HepG2 (cell line): ENCODE results near the gene NEK6. TPM values are rescaled to one million over a fixed set of nuclear protein-coding genes. Genes with fewer than 3 reads are reported as not detected.

Source experiments
- CBX5 ChIP-seq: sonication (generic); formaldehyde crosslinking; IDR thresholded peaks from 2 replicates; pipeline ENCODE4 v1.4.0; 2020; ENCODE audit warnings: missing genetic modification reagents, borderline replicate concordance
- ELF1 ChIP-seq: sonication (generic); formaldehyde crosslinking; IDR thresholded peaks from 2 replicates; pipeline ENCODE4 v1.4.0; 2020; ENCODE audit warnings: missing genetic modification reagents
- FLYWCH1 ChIP-seq: sonication (generic); formaldehyde crosslinking; IDR thresholded peaks from 2 replicates; pipeline ENCODE4 v1.8.1; 2023; ENCODE audit warnings: mild to moderate bottlenecking, missing genetic modification reagents
- FOSL2 ChIP-seq: sonication (generic); formaldehyde crosslinking; IDR thresholded peaks from 2 replicates; pipeline ENCODE4 v1.4.0; 2020; ENCODE audit warnings: missing genetic modification reagents
- KDM3A ChIP-seq: IDR thresholded peaks from 2 replicates; pipeline ENCODE4 v1.6.1; 2018; ENCODE audit warnings: low read depth, missing compliant biosample characterization
- MBD4 ChIP-seq: IDR thresholded peaks from 2 replicates; pipeline ENCODE4 v1.6.1; 2012; ENCODE audit warnings: low read length, inconsistent platforms, borderline replicate concordance
- MEF2D ChIP-seq: sonication (generic); formaldehyde crosslinking; IDR thresholded peaks from 2 replicates; pipeline ENCODE4 v1.5.1; 2020; ENCODE audit warnings: mild to moderate bottlenecking, missing genetic modification reagents
- NCOR1 ChIP-seq: fragments of 200-600 bp; sonication (generic); IDR thresholded peaks from 2 replicates; pipeline ENCODE4 v1.7.0; 2017; ENCODE audit warnings: antibody characterized with exemption, low read length, borderline replicate concordance
- NFKBIZ ChIP-seq: IDR thresholded peaks from 2 replicates; pipeline ENCODE4 v1.6.1; 2018; ENCODE audit warnings: missing genetic modification reagents, missing compliant biosample characterization
- NR2F2 ChIP-seq: IDR thresholded peaks from 2 replicates; pipeline ENCODE4 v1.6.1; 2012; ENCODE audit warnings: low read depth, inconsistent platforms, borderline replicate concordance
- SP1 ChIP-seq, 2 experiments: fragments of 450-650 bp in 1 of 2; sonication (generic) in 1 of 2; formaldehyde crosslinking in 1 of 2; IDR thresholded peaks; 2 replicates each; pipeline versions ENCODE4 v1.4.0 to v1.6.1; 2016 to 2020; ENCODE audit warnings: missing genetic modification reagents in 1 of 2
- STAG1 ChIP-seq: sonication (generic); formaldehyde crosslinking; IDR thresholded peaks from 2 replicates; pipeline ENCODE4 v1.4.0; 2020; ENCODE audit warnings: missing genetic modification reagents
- WIZ ChIP-seq: sonication (generic); formaldehyde crosslinking; IDR thresholded peaks from 2 replicates; pipeline ENCODE4 v1.5.1; 2020; ENCODE audit warnings: mild to moderate bottlenecking, missing genetic modification reagents
- ZHX1 ChIP-seq: sonication (generic); formaldehyde crosslinking; IDR thresholded peaks from 2 replicates; pipeline ENCODE4 v1.8.1; 2022; ENCODE audit warnings: low read depth, mild to moderate bottlenecking, missing genetic modification reagents
- ZNF281 ChIP-seq: sonication (generic); formaldehyde crosslinking; IDR thresholded peaks from 2 replicates; pipeline ENCODE4 v1.4.0; 2020; ENCODE audit warnings: missing genetic modification reagents, borderline replicate concordance
- ZNF468 ChIP-seq: sonication (generic); formaldehyde crosslinking; IDR thresholded peaks from 2 replicates; pipeline ENCODE4 v1.8.0; 2022; ENCODE audit warnings: mild to moderate bottlenecking, moderate library complexity, missing genetic modification reagents
- ZNF547 ChIP-seq: sonication (generic); formaldehyde crosslinking; IDR thresholded peaks from 2 replicates; pipeline ENCODE4 v1.5.1; 2020; ENCODE audit warnings: mild to moderate bottlenecking, missing genetic modification reagents
- ZNF580 ChIP-seq: IDR thresholded peaks from 2 replicates; pipeline ENCODE4 v1.6.1; 2016; ENCODE audit warnings: low read depth, borderline replicate concordance
- ZNF598 ChIP-seq: sonication (generic); formaldehyde crosslinking; IDR thresholded peaks from 2 replicates; pipeline ENCODE4 v1.5.1; 2020; ENCODE audit warnings: mild to moderate bottlenecking, missing genetic modification reagents, borderline replicate concordance
- ZNF672 ChIP-seq: sonication (generic); formaldehyde crosslinking; IDR thresholded peaks from 2 replicates; pipeline ENCODE4 v1.8.1; 2022; ENCODE audit warnings: missing genetic modification reagents
- ZNF7 ChIP-seq: IDR thresholded peaks from 2 replicates; pipeline ENCODE4 v1.6.1; 2016; ENCODE audit warnings: missing biosample characterization, missing genetic modification reagents
- polyA plus RNA-seq, 8 experiments: library from polyadenylated mRNA; depleted of rRNA in 3 of 8; stranded (reverse) in 7 of 8; unstranded in 1 of 8; fragments of >200 nt; fragmentation: Illumina TruSeq in 4 of 8; extraction: Trizol in 4 of 8; gene quantifications; 2 replicates each; pipeline versions ENCODE4 v1.2.1 to v1.2.3, GENCODE V29; 2011 to 2016; ENCODE audit warnings: low read depth in 4 of 8, missing spikeins in 1 of 8, mixed read lengths in 1 of 8; ENCODE audit not compliant: insufficient read depth in 1 of 8
- total RNA-seq, 5 experiments: library from RNA; depleted of rRNA; stranded (reverse); fragments of >200 nt; fragmentation: Illumina TruSeq; extraction: Trizol; gene quantifications; 2 replicates each; pipeline ENCODE4 v1.2.3, GENCODE V29; 2016; ENCODE audit warnings: low read depth in 1 of 5
- TF ChIP-seq, protein P1 (sequence below): sonication (generic); formaldehyde crosslinking; IDR thresholded peaks from 2 replicates; pipeline ENCODE4 v1.5.1; 2020; ENCODE audit warnings: mild to moderate bottlenecking, moderate library complexity, missing genetic modification reagents

The NEK6 gene
- total and polyA plus RNA-seq, 2 of the 13 experiments (the other 11 are each of a cell fraction or from before 2014, with no cell fraction given), result 30.4 to 119 TPM

DNA sequence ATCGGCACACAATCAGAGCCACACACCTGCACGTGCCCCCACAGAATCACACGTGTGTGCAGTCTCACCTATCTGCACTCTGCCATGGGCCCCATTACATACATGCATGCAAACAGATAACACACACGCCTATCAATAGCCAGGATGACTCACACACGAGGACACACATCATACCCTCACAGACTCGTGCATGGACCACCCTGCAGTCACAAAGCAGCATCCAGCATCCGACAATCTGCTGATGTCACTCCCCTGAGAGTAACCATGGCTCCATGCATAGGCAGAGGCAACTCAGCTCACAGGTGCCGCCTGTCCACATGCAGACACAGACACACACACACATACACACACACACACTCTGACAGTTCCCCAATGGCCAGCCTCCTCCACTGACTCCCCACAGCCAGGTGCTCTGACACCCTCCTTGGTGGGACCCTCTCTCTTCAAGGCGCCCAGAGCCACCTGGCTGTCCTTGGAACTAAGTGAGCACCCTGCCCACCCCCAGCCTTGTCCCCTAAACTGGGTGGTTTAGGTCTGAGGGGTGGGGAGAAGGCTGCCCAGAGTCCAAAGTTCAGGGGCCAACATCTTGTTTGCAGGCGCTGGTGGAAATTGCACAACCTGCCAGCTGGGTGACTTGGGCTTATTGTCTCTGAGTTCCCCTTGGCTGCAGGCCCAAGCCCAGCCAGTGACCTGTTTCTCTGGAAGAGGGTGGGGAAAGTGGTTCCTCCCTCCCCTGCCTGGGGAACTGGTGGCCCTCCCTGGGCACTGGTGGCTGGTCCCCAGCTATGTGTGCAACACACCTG, 34.6 kb upstream of the NEK6 start (continued):
- TF ChIP-seq, protein P1, sequence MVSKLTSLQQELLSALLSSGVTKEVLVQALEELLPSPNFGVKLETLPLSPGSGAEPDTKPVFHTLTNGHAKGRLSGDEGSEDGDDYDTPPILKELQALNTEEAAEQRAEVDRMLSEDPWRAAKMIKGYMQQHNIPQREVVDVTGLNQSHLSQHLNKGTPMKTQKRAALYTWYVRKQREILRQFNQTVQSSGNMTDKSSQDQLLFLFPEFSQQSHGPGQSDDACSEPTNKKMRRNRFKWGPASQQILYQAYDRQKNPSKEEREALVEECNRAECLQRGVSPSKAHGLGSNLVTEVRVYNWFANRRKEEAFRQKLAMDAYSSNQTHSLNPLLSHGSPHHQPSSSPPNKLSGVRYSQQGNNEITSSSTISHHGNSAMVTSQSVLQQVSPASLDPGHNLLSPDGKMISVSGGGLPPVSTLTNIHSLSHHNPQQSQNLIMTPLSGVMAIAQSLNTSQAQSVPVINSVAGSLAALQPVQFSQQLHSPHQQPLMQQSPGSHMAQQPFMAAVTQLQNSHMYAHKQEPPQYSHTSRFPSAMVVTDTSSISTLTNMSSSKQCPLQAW (CRISPR knock-in tag), result peak; percentile 96
- 0 out of 2 replicates have a peak, but pooled peaks have one; percentile 23 for TF ChIP-seq STAG1 (CRISPR knock-in tag)
- peak; percentile 69; the same call in 1 of the 2 replicates for TF ChIP-seq ZNF580 (CRISPR knock-in tag)
- 0 out of 2 replicates have a peak, but pooled peaks have one; percentile 38 for TF ChIP-seq ZNF598 (CRISPR knock-in tag)
- peak; percentile 86; the same call in 1 of the 2 replicates for TF ChIP-seq MEF2D (CRISPR knock-in tag)
- peak; percentile 95 for TF ChIP-seq WIZ (CRISPR knock-in tag)
- TF ChIP-seq NFKBIZ, result 0 out of 2 replicates have a peak, but pooled peaks have one; percentile 48
- TF ChIP-seq FOSL2, result peak; percentile 89
- TF ChIP-seq ZNF468 (CRISPR knock-in tag), result no peak
- 0 out of 2 replicates have a peak, but pooled peaks have one; percentile 69 for TF ChIP-seq ZNF672 (CRISPR knock-in tag)
- no peak for TF ChIP-seq FLYWCH1 (CRISPR knock-in tag)
- TF ChIP-seq CBX5 (CRISPR knock-in tag), result peak; percentile 98
- peak; percentile 60 for TF ChIP-seq ELF1 (CRISPR knock-in tag)
- TF ChIP-seq ZNF547 (CRISPR knock-in tag), result no peak; the same call in 1 of the 2 replicates
- TF ChIP-seq MBD4, result no peak
- no peak for TF ChIP-seq ZNF7 (CRISPR knock-in tag)
- peak; percentile 76; the same call in 1 of the 2 replicates for TF ChIP-seq NR2F2
- no peak for TF ChIP-seq SP1 (IDR thresholded peaks at IDR 0.05)
- peak; percentile 42; the same call in 1 of the 2 replicates for TF ChIP-seq SP1 (CRISPR knock-in tag; IDR thresholded peaks at IDR 0.05)
- TF ChIP-seq NCOR1, result peak; percentile 98
- peak; percentile 42; the same call in 1 of the 2 replicates for TF ChIP-seq ZHX1 (CRISPR knock-in tag)
- peak; percentile 98 for TF ChIP-seq KDM3A
- peak; percentile 83; the same call in 1 of the 2 replicates for TF ChIP-seq ZNF281
